ENCODE data around the gene BRSK2. TPM values are rescaled to one million over a fixed set of nuclear protein-coding genes. Genes with fewer than 3 reads are reported as not detected.

The BRSK2 gene
- total and polyA plus RNA-seq, 2 donors from 2014 or later = 0.43 to 1.2 TPM

DNA sequence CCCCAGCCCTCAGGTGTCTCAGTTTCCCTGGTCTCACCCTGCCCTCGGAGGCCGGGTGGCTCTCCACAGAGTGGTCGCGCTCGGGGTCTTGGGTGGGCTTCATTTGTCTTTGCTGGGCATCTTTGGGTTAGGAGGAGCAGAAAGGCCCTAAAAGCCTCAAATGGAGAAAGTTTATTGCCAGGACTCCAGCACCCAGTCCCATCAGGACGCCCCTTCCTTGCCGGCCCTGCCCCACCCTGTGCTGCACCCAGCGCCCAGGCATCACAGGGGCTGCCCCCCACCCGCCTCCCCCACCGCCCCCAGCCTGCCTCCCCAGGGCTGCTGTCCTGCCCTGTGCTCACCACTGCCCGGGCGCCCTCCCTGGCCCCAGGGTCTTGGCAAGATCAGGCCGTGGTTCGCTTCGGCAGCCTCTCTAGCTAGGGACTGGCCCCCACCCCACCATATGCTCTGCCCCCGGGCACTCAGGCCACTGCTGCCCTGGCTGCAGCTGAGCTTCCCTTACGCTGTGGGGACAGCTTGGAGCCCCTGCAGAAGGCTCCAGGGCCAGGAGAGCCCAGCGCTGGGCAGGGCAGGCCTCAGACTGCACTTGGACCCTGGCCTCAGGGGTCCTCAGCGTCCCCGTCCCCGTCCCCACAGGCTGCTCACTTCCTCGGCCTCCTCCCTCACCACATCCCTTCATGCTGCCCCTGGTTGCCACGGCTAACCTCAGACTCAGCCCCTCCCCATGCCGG, 65.5 kb downstream of the BRSK2 start:
- TF ChIP-seq, protein P1, sequence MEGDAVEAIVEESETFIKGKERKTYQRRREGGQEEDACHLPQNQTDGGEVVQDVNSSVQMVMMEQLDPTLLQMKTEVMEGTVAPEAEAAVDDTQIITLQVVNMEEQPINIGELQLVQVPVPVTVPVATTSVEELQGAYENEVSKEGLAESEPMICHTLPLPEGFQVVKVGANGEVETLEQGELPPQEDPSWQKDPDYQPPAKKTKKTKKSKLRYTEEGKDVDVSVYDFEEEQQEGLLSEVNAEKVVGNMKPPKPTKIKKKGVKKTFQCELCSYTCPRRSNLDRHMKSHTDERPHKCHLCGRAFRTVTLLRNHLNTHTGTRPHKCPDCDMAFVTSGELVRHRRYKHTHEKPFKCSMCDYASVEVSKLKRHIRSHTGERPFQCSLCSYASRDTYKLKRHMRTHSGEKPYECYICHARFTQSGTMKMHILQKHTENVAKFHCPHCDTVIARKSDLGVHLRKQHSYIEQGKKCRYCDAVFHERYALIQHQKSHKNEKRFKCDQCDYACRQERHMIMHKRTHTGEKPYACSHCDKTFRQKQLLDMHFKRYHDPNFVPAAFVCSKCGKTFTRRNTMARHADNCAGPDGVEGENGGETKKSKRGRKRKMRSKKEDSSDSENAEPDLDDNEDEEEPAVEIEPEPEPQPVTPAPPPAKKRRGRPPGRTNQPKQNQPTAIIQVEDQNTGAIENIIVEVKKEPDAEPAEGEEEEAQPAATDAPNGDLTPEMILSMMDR (IDR thresholded peaks at IDR 0.05; ENCODE audit: borderline replicate concordance, extremely low read depth, insufficient read depth) = no peak
- no peak for FAIRE-seq
- intact Hi-C loops (cut with DNase I) = no loop called here

DNA sequence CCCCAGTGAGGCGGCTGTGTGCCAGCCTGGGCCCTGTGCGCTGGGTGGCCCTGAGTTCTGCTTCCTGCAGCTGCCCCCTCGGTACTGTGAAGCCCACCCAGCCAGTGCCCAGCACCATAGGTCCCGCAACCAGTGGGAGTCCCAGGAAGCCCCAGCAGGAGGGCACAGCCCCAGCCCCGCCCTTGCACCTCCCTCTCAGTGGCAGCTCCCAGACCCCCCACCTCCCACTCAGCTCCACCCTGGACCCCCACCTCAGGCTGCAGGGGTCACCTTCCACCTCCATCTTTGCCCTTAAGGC, 66.0 kb downstream of the BRSK2 start:
- Histone ChIP-seq H3K9me3 (ENCODE audit: control insufficient read depth in 2 of 3, insufficient read depth in 1 of 3, low read length in 3 of 3) (no peaks in the 10 kb centered on the region), H3K4me3 (ENCODE audit: low read length in 3 of 3) (no peak overlapping the region), H3K27me3 (ENCODE audit: control insufficient read depth, insufficient read depth, low read length) (no peaks in the 10 kb centered on the region), H3K27ac (ENCODE audit: low read depth in 2 of 2, low read length in 2 of 2) (no peak overlapping the region), H3K36me3 (ENCODE audit: control insufficient read depth in 2 of 3, insufficient read depth in 3 of 3, low read length in 3 of 3) (no peaks in the 10 kb centered on the region), H3K9ac (ENCODE audit: low read length in 3 of 3) (no peak overlapping the region), H3K4me1 (ENCODE audit: control insufficient read depth in 2 of 3, insufficient read depth in 2 of 3, low read depth in 1 of 3, low read length in 3 of 3) (no peaks in the 10 kb centered on the region)
- TF ChIP-seq, protein P1 (IDR thresholded peaks at IDR 0.05; ENCODE audit: borderline replicate concordance, extremely low read depth, insufficient read depth) = no peak
- no peak for DNase-seq
- no peak for FAIRE-seq
- intact Hi-C loops (cut with DNase I) = no loop called here

More for the DNA sequence above, 65.5 kb downstream of the BRSK2 start:
- Histone ChIP-seq H3K9ac (ENCODE audit: low read length in 3 of 3) (no peak overlapping the region), H3K27me3 (ENCODE audit: control insufficient read depth, insufficient read depth, low read length) (no peaks in the 10 kb centered on the region), H3K27ac (ENCODE audit: low read depth in 2 of 2, low read length in 2 of 2) (no peak overlapping the region), H3K9me3 (ENCODE audit: control insufficient read depth in 2 of 3, insufficient read depth in 1 of 3, low read length in 3 of 3) (no peaks in the 10 kb centered on the region), H3K4me3 (ENCODE audit: low read length in 3 of 3) (no peak overlapping the region), H3K36me3 (ENCODE audit: control insufficient read depth in 2 of 3, insufficient read depth in 3 of 3, low read length in 3 of 3) (no peaks in the 10 kb centered on the region), H3K4me1 (ENCODE audit: control insufficient read depth in 2 of 3, insufficient read depth in 2 of 3, low read depth in 1 of 3, low read length in 3 of 3) (no peaks in the 10 kb centered on the region)
- no peak for DNase-seq

DNA sequence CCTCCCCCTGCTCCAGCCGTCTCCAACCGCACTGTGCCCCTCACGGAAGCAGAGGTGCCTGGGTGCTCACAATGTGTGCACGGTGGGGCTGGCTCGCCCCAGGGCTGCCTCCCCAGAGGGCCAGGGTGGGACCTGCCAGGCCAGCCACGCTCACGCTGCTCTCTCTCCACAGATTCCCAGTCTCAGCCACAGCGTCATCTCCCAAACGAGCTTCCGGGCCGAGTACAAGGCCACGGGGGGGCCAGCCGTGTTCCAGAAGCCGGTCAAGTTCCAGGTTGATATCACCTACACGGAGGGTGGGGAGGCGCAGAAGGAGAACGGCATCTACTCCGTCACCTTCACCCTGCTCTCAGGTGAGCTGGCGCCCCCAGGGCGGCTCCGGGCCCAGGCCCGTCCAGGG, 66.4 kb downstream of the BRSK2 start:
- Histone ChIP-seq H3K4me1 (ENCODE audit: control insufficient read depth in 2 of 3, insufficient read depth in 2 of 3, low read depth in 1 of 3, low read length in 3 of 3) (no peaks in the 10 kb centered on the region), H3K27ac (ENCODE audit: low read depth in 2 of 2, low read length in 2 of 2) (no peak overlapping the region), H3K27me3 (ENCODE audit: control insufficient read depth, insufficient read depth, low read length) (no peaks in the 10 kb centered on the region), H3K36me3 (ENCODE audit: control insufficient read depth in 2 of 3, insufficient read depth in 3 of 3, low read length in 3 of 3) (no peaks in the 10 kb centered on the region), H3K9ac (ENCODE audit: low read length in 3 of 3) (no peak overlapping the region), H3K4me3 (ENCODE audit: low read length in 3 of 3) (no peak overlapping the region), H3K9me3 (ENCODE audit: control insufficient read depth in 2 of 3, insufficient read depth in 1 of 3, low read length in 3 of 3) (no peaks in the 10 kb centered on the region)
- DNase-seq (no peak), FAIRE-seq (no peak)
- intact Hi-C loops (cut with DNase I) = no loop called here
- TF ChIP-seq, protein P1 (IDR thresholded peaks at IDR 0.05; ENCODE audit: borderline replicate concordance, extremely low read depth, insufficient read depth) = no peak
